PC-9 (cell line): ENCODE measurements around the gene PLD5. TPM values are rescaled to one million over a fixed set of nuclear protein-coding genes. Genes with fewer than 3 reads are reported as not detected.
"Not testable (repeated sequence)": the region's sequence is repeated elsewhere in the genome, so short reads cannot be mapped to it uniquely, and the experiment has no call there.

Source experiments
- BruUV-seq: library from RNA; stranded (reverse); fragments of 400-500 nt; replicated peaks from 2 replicates; lab custom pipeline; 2021; lab: Mats Ljungman, UMichigan
- CTCF ChIA-PET: fragments of 300-600 bp; sonication (Branson Sonifier 250); formaldehyde crosslinking; loops from one replicate; lab custom pipeline; 2022; ENCODE audit warnings: antibody characterized with exemption; lab: Charles Lee
- POLR2A ChIA-PET: fragments of 300-600 bp; sonication (Branson Sonifier 250); formaldehyde crosslinking; loops from one replicate; lab custom pipeline; 2022; ENCODE audit warnings: antibody characterized with exemption; ENCODE audit not compliant: unreplicated experiment; lab: Charles Lee
- DNase-seq, 2 experiments: peaks; one replicate each; pipeline versions ENCODE4 v3.0.0 to v3.0.0-alpha.2; 2015 to 2022; ENCODE audit warnings: mixed read lengths in 1 of 2
- H2AFZ ChIP-seq: fragments of 200-600 bp; sonication (generic); 2 replicates; pipeline ENCODE4 v1.8.1; 2017; ENCODE audit warnings: antibody characterized with exemption
- H3F3A ChIP-seq: fragments of 200-600 bp; sonication (generic); 2 replicates; pipeline ENCODE4 v1.8.1; 2017; ENCODE audit warnings: antibody characterized with exemption, mild to moderate bottlenecking, low read depth; ENCODE audit not compliant: insufficient read depth
- H3K27ac ChIP-seq: fragments of 200-600 bp; sonication (generic); 2 replicates; pipeline ENCODE4 v1.6.1; 2016; ENCODE audit warnings: mixed run types
- H3K27me3 ChIP-seq: fragments of 200-600 bp; sonication (generic); 2 replicates; pipeline ENCODE4 v1.6.1; 2016; ENCODE audit warnings: low read depth, mixed run types; ENCODE audit not compliant: insufficient read depth
- H3K36me3 ChIP-seq: fragments of 200-600 bp; sonication (generic); 2 replicates; pipeline ENCODE4 v1.6.1; 2016; ENCODE audit warnings: low read depth, mixed run types
- H3K4me1 ChIP-seq: fragments of 200-600 bp; sonication (generic); replicated peaks from 2 replicates; pipeline ENCODE4 v1.6.1; 2016; ENCODE audit warnings: mixed run types; ENCODE audit not compliant: insufficient read depth
- H3K4me2 ChIP-seq: fragments of 200-600 bp; sonication (generic); 2 replicates; pipeline ENCODE4 v1.6.1; 2017; ENCODE audit warnings: mixed run types
- H3K4me3 ChIP-seq: fragments of 200-600 bp; sonication (generic); 2 replicates; pipeline ENCODE4 v1.6.1; 2016; ENCODE audit warnings: mixed run types
- H3K79me2 ChIP-seq: fragments of 200-600 bp; sonication (generic); 2 replicates; pipeline ENCODE4 v1.6.1; 2017; ENCODE audit warnings: low read depth, mixed run types
- H3K9me2 ChIP-seq: fragments of 200-600 bp; sonication (generic); 2 replicates; pipeline ENCODE4 v1.8.1; 2017; ENCODE audit warnings: mild to moderate bottlenecking; ENCODE audit not compliant: insufficient read depth
- H3K9me3 ChIP-seq: fragments of 200-600 bp; sonication (generic); 2 replicates; pipeline ENCODE4 v1.8.1; 2016; ENCODE audit warnings: low read depth; ENCODE audit not compliant: insufficient read depth
- H4K20me1 ChIP-seq: fragments of 200-600 bp; sonication (generic); 2 replicates; pipeline ENCODE4 v1.8.1; 2017; ENCODE audit not compliant: insufficient read depth
- intact Hi-C: fragments of 100-400 bp; cut with micrococcal nuclease; formaldehyde crosslinking; loops from one replicate; pipeline ENCODE4 v1.10.0; 2022; ENCODE audit not compliant: unreplicated experiment
- total RNA-seq: library from RNA; stranded (reverse); gene quantifications from 2 replicates; pipeline ENCODE4 v1.2.3, GENCODE V29; 2021

PLD5 gene
- total RNA-seq, 1 experiment from 2014 or later: not detected

GRCh38 chr1:242314085-242314649 is 210.3 kb downstream of the PLD5 start:
- CTCF ChIA-PET, H4K20me1 ChIP-seq, H3K79me2 ChIP-seq, H3K4me3 ChIP-seq, H3K27me3 ChIP-seq, H3F3A ChIP-seq, H2AFZ ChIP-seq, POLR2A ChIA-PET, BruUV-seq, H3K9me3 ChIP-seq, H3K9me2 ChIP-seq, H3K27ac ChIP-seq, intact Hi-C loops, H3K4me2 ChIP-seq, H3K36me3 ChIP-seq, H3K4me1 ChIP-seq, DNase-seq: not testable (repeated sequence)

GRCh38 chr1:242308681-242309080 is 215.8 kb downstream of the PLD5 start:
- H3K27ac ChIP-seq, H3K4me3 ChIP-seq, H2AFZ ChIP-seq, H3K9me3 ChIP-seq, H3K9me2 ChIP-seq, H3F3A ChIP-seq, H3K79me2 ChIP-seq, H3K27me3 ChIP-seq, H3K4me2 ChIP-seq, DNase-seq, H3K36me3 ChIP-seq, H3K4me1 ChIP-seq, BruUV-seq, CTCF ChIA-PET, H4K20me1 ChIP-seq, POLR2A ChIA-PET, intact Hi-C loops: not testable (repeated sequence)

DNA sequence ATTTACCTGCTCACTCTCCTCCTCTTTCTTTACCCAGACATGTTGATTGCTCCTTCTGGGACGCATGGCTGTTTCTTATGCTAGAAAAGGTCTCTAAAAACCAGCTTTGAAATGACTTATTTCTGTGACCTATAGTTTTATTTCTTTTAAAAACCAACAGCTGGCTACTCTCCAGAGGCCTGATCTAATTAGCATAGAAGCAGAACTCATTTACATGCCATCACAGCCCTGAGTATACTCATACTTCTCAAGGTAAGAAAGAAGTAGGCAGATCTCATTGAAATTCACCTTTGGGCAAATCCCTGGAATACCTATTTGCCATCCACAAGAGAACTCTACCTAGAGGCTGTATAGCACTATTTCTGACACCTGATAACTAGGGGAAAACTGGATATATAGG is 230.7 kb downstream of the PLD5 start:
- H3K27me3 ChIP-seq, BruUV-seq, CTCF ChIA-PET, H3K4me2 ChIP-seq, H3K9me3 ChIP-seq, H3K9me2 ChIP-seq, DNase-seq, intact Hi-C loops, POLR2A ChIA-PET, H3K79me2 ChIP-seq, H2AFZ ChIP-seq, H3K4me1 ChIP-seq, H3K36me3 ChIP-seq, H4K20me1 ChIP-seq, H3K4me3 ChIP-seq, H3F3A ChIP-seq, H3K27ac ChIP-seq: not testable (repeated sequence)

- BruUV-seq: not testable (repeated sequence)
These were observed 236.4 kb downstream of the PLD5 start for GRCh38 chr1:242288067-242288466.

DNA sequence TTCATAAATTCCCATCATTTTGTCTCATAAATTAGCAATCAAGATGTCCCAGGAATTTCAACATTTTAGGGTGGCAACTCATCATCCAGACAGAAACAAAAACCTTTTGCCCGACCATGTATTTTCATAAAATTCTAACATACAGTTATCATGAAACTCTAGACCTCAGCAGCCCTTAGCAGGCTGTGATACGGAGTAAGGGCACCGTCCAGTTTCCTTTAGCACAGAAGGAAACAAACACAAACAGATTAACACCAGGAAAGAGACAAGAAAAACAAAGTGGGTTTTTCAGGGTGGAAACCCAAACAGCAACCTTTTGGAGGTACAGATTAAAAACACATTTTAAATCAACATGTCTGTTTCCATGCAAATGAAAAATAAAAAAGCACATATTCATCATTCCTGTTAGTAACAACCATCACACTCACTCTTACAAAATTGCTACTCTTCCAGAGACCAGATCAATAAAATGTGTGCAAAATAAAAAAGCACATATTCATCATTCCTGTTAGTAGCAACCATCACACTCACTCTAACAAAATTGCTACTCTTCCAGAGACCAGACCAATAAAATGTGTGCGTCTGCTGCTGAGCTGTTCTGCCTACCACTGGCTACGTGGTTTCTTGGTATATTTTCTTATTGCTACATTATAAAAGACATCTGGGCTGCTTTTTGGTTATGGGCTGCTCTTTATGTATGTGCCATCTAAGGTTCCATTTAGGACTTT is 241.6 kb downstream of the PLD5 start:
- intact Hi-C loops, H3K9me2 ChIP-seq, BruUV-seq, H2AFZ ChIP-seq, DNase-seq, CTCF ChIA-PET, H3K79me2 ChIP-seq, H3F3A ChIP-seq, H4K20me1 ChIP-seq, H3K36me3 ChIP-seq, H3K27ac ChIP-seq, H3K4me1 ChIP-seq, H3K9me3 ChIP-seq, POLR2A ChIA-PET, H3K4me3 ChIP-seq, H3K4me2 ChIP-seq: not testable (repeated sequence)
- peaks cover 14% of the 10 kb centered on the region for H3K27me3 ChIP-seq

More at GRCh38 chr1:242288067-242288466, 236.4 kb downstream of the PLD5 start:
- H3K27ac ChIP-seq, H3K9me2 ChIP-seq, H3K27me3 ChIP-seq, H3K4me3 ChIP-seq, H3F3A ChIP-seq, POLR2A ChIA-PET, H2AFZ ChIP-seq, H3K36me3 ChIP-seq, H3K9me3 ChIP-seq, H3K4me2 ChIP-seq, intact Hi-C loops, H4K20me1 ChIP-seq, H3K79me2 ChIP-seq, DNase-seq, H3K4me1 ChIP-seq, CTCF ChIA-PET: not testable (repeated sequence)

GRCh38 chr1:242278406-242278805 is 246.1 kb downstream of the PLD5 start:
- H3K27ac ChIP-seq, BruUV-seq, H3K4me1 ChIP-seq, H3K4me2 ChIP-seq, intact Hi-C loops, H4K20me1 ChIP-seq, CTCF ChIA-PET, H3K4me3 ChIP-seq, H3K9me3 ChIP-seq, H2AFZ ChIP-seq, H3K9me2 ChIP-seq, H3F3A ChIP-seq, H3K79me2 ChIP-seq, H3K36me3 ChIP-seq, POLR2A ChIA-PET, DNase-seq: not testable (repeated sequence)
- H3K27me3 ChIP-seq: peaks cover 14% of the 10 kb centered on the region

DNA sequence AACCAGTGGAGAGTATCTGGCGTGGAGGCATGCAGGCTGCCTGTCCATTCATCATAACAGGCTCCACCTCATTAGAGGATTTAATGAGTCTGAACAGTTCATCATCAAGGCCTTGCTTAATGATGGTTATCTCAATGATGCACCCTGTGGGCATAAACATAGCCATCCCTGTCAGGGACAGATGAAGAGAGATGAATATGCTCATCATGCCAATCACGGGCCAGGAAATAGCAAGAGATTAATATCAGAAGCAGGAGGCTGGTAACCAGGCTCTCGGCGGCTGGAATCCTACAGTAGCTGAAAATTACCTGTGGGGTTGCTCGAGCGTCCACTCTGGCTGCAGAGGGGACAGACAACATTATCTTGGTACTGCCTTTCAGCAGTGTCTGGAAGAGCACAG is 247.7 kb downstream of the PLD5 start:
- H3K79me2 ChIP-seq, H3K4me3 ChIP-seq, H3K4me2 ChIP-seq, intact Hi-C loops, H3F3A ChIP-seq, DNase-seq, H3K27ac ChIP-seq, CTCF ChIA-PET, H4K20me1 ChIP-seq, H3K36me3 ChIP-seq, H3K4me1 ChIP-seq, H3K9me3 ChIP-seq, H3K9me2 ChIP-seq, H2AFZ ChIP-seq, BruUV-seq, POLR2A ChIA-PET: not testable (repeated sequence)
- peaks cover 14% of the 10 kb centered on the region for H3K27me3 ChIP-seq
